ENCODE measurements around the gene NSMCE1.
"Not testable (repeated sequence)": the region's sequence is repeated elsewhere in the genome, so short reads cannot be mapped to it uniquely, and the experiment has no call there.

The NSMCE1 gene

GRCh38 chr16:27286451-27286850 is 17.9 kb upstream of the NSMCE1 start:
- DNase-seq (no peak), ATAC-seq (no peak)
- Mint-ChIP-seq H3K27ac (no peak overlapping the region), H3K4me3 (no peak overlapping the region), H3K27me3 (no peaks in the 10 kb centered on the region), H3K9me3 (peaks cover 5 to 8% of the 10 kb centered on the region in 2 donors), H3K4me1 (peaks cover 82% of the 10 kb centered on the region)

GRCh38 chr16:27285676-27286196 is 17.2 kb upstream of the NSMCE1 start:
- Mint-ChIP-seq H3K27me3 (no peaks in the 10 kb centered on the region), H3K9me3 (peaks cover 5 to 8% of the 10 kb centered on the region in 2 donors), H3K4me3 (peak overlapping the region in 1 of 2 donors; percentile 28), H3K4me1 (peaks cover 83% of the 10 kb centered on the region), H3K27ac (peak overlapping the region in 1 of 2 donors; percentile 21)
- no peak for DNase-seq
- ATAC-seq, result peak; percentile 38

- peak overlapping the region; percentile 6 to 21 for H3K27ac Mint-ChIP-seq
- ATAC-seq (peak; percentile 82), DNase-seq (no peak)
- peaks cover 5 to 8% of the 10 kb centered on the region in 2 donors for H3K9me3 Mint-ChIP-seq
- peak overlapping the region; percentile 28 to 58 for H3K4me3 Mint-ChIP-seq
- H3K27me3 Mint-ChIP-seq, result no peaks in the 10 kb centered on the region
- peaks cover 76% of the 10 kb centered on the region for H3K4me1 Mint-ChIP-seq
These were observed 16.5 kb upstream of the NSMCE1 start for GRCh38 chr16:27284865-27285675.

GRCh38 chr16:27281243-27281642 is 12.7 kb upstream of the NSMCE1 start:
- DNase-seq (no peak), ATAC-seq (no peak)
- H3K4me1 Mint-ChIP-seq, result peaks cover 59% of the 10 kb centered on the region
- peak overlapping the region in 1 of 2 donors; percentile 49 for H3K27ac Mint-ChIP-seq
- H3K27me3 Mint-ChIP-seq, result no peaks in the 10 kb centered on the region
- H3K9me3 Mint-ChIP-seq, result no peaks in the 10 kb centered on the region
- no peak overlapping the region for H3K4me3 Mint-ChIP-seq

GRCh38 chr16:27275394-27275793 is 6.8 kb upstream of the NSMCE1 start:
- Mint-ChIP-seq H3K4me3 (peak overlapping the region in 1 of 2 donors; percentile 54), H3K9me3 (peaks cover 7 to 12% of the 10 kb centered on the region in 2 donors), H3K27me3 (no peaks in the 10 kb centered on the region), H3K27ac (no peak overlapping the region), H3K4me1 (peaks cover 60% of the 10 kb centered on the region)
- no peak for DNase-seq
- no peak for ATAC-seq

- Mint-ChIP-seq H3K4me3 (peak overlapping the region; percentile 61 to 62), H3K27ac (peak overlapping the region; percentile 96 to 98), H3K9me3 (peaks cover 7 to 12% of the 10 kb centered on the region in 2 donors), H3K4me1 (peaks cover 70% of the 10 kb centered on the region)
- H3K27me3 Mint-ChIP-seq, DNase-seq, ATAC-seq: not testable (repeated sequence)
These were observed 5.9 kb upstream of the NSMCE1 start for GRCh38 chr16:27274424-27274874.

GRCh38 chr16:27273670-27274423 is 5.3 kb upstream of the NSMCE1 start:
- H3K27me3 Mint-ChIP-seq, result no peaks in the 10 kb centered on the region
- ATAC-seq, result peak; percentile 96

GRCh38 chr16:27273330-27273669 is 4.7 kb upstream of the NSMCE1 start:
- DNase-seq (no peak), ATAC-seq (no peak)
- Mint-ChIP-seq H3K4me3 (peak overlapping the region; percentile 61 to 62), H3K27ac (peak overlapping the region; percentile 96 to 98), H3K4me1 (peaks cover 70% of the 10 kb centered on the region), H3K27me3 (no peaks in the 10 kb centered on the region), H3K9me3 (peaks cover 7 to 12% of the 10 kb centered on the region in 2 donors)

More at GRCh38 chr16:27273670-27274423, 5.3 kb upstream of the NSMCE1 start:
- H3K9me3 Mint-ChIP-seq, result peaks cover 7 to 12% of the 10 kb centered on the region in 2 donors
- peak; percentile 54 to 70 for DNase-seq
- peak overlapping the region; percentile 96 to 98 for H3K27ac Mint-ChIP-seq
- H3K4me1 Mint-ChIP-seq, result peaks cover 70% of the 10 kb centered on the region
- peak overlapping the region; percentile 61 to 62 for H3K4me3 Mint-ChIP-seq

GRCh38 chr16:27272697-27273096 is 4.1 kb upstream of the NSMCE1 start:
- Mint-ChIP-seq H3K27ac (peak overlapping the region in 1 of 2 donors; percentile 98), H3K4me3 (peak overlapping the region; percentile 61 to 62), H3K9me3 (peaks cover 7 to 12% of the 10 kb centered on the region in 2 donors), H3K4me1 (peaks cover 73% of the 10 kb centered on the region)
- ATAC-seq, H3K27me3 Mint-ChIP-seq, DNase-seq: not testable (repeated sequence)

- Mint-ChIP-seq H3K27ac (peak overlapping the region; percentile 1 to 72), H3K4me1 (peaks cover 79% of the 10 kb centered on the region), H3K9me3 (peaks cover 7 to 12% of the 10 kb centered on the region in 2 donors), H3K27me3 (no peaks in the 10 kb centered on the region), H3K4me3 (peak overlapping the region; percentile 22 to 74)
- no peak for ATAC-seq
- DNase-seq, result no peak
These were observed 3.5 kb upstream of the NSMCE1 start for GRCh38 chr16:27272076-27272475.

- no peak overlapping the region for H3K27ac Mint-ChIP-seq
- H3K4me1 Mint-ChIP-seq, result peaks cover 74% of the 10 kb centered on the region
- peaks cover 7 to 12% of the 10 kb centered on the region in 2 donors for H3K9me3 Mint-ChIP-seq
- DNase-seq, result no peak
- peak overlapping the region; percentile 95 to 97 for H3K4me3 Mint-ChIP-seq
- H3K27me3 Mint-ChIP-seq, result no peaks in the 10 kb centered on the region
- no peak for ATAC-seq
These were observed 1.8 kb upstream of the NSMCE1 start for GRCh38 chr16:27270349-27270748.

- peak overlapping the region; percentile 94 to 99 for H3K27ac Mint-ChIP-seq
- ATAC-seq (no peak), DNase-seq (no peak)
- no peaks in the 10 kb centered on the region for H3K27me3 Mint-ChIP-seq
- peaks cover 77% of the 10 kb centered on the region for H3K4me1 Mint-ChIP-seq
- H3K4me3 Mint-ChIP-seq, result peak overlapping the region; percentile 95 to 97
- H3K9me3 Mint-ChIP-seq, result peaks cover 7 to 12% of the 10 kb centered on the region in 2 donors
These were observed 953 bp upstream of the NSMCE1 start for GRCh38 chr16:27269300-27270150.

GRCh38 chr16:27267037-27267677 is 1.4 kb downstream of the NSMCE1 start:
- ATAC-seq (no peak), DNase-seq (no peak)
- peaks cover 9% of the 10 kb centered on the region in 2 donors for H3K9me3 Mint-ChIP-seq
- H3K4me3 Mint-ChIP-seq, result peak overlapping the region; percentile 95 to 97
- H3K27ac Mint-ChIP-seq, result peak overlapping the region in 1 of 2 donors; percentile 28
- peaks cover 79% of the 10 kb centered on the region for H3K4me1 Mint-ChIP-seq
- no peaks in the 10 kb centered on the region for H3K27me3 Mint-ChIP-seq

- peak overlapping the region in 1 of 2 donors; percentile 23 for H3K4me3 Mint-ChIP-seq
- DNase-seq, result no peak
- peaks cover 77% of the 10 kb centered on the region for H3K4me1 Mint-ChIP-seq
- no peaks in the 10 kb centered on the region for H3K27me3 Mint-ChIP-seq
- ATAC-seq, result no peak
- peaks cover 0 to 5% of the 10 kb centered on the region in 2 donors for H3K9me3 Mint-ChIP-seq
- H3K27ac Mint-ChIP-seq, result no peak overlapping the region
These were observed 2.6 kb downstream of the NSMCE1 start for GRCh38 chr16:27265982-27266381.
